ENCODE data around the gene SPSB3.

DNA sequence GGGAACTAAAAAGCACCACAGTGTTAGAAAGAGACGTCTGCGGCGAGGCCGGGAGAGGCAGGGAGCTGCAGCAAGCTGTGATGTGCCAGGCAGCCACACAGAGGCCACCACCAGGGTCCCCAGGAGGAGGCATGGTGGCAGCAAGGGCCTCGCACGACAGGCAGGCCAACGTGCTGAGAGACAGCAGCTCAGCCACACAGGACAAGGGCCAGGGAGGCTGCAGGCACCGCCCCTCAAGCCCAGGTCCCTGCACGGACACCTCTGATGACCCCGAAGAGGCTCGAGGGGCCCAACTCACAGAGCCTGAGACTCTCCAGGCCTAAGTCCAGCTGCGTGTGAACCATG lies 38.5 kb upstream of the SPSB3 start:
- TF ChIP-seq, protein P1, sequence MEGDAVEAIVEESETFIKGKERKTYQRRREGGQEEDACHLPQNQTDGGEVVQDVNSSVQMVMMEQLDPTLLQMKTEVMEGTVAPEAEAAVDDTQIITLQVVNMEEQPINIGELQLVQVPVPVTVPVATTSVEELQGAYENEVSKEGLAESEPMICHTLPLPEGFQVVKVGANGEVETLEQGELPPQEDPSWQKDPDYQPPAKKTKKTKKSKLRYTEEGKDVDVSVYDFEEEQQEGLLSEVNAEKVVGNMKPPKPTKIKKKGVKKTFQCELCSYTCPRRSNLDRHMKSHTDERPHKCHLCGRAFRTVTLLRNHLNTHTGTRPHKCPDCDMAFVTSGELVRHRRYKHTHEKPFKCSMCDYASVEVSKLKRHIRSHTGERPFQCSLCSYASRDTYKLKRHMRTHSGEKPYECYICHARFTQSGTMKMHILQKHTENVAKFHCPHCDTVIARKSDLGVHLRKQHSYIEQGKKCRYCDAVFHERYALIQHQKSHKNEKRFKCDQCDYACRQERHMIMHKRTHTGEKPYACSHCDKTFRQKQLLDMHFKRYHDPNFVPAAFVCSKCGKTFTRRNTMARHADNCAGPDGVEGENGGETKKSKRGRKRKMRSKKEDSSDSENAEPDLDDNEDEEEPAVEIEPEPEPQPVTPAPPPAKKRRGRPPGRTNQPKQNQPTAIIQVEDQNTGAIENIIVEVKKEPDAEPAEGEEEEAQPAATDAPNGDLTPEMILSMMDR (optimal IDR thresholded peaks at IDR 0.05 in 1 of 3, IDR thresholded peaks at IDR 0.05 in 1 of 3, conservative IDR thresholded peaks at IDR 0.05 in 1 of 3; ENCODE audit: extremely low read depth in 1 of 3, insufficient read depth in 2 of 3, low read length in 3 of 3): no peak
- TF ChIP-seq EZH2 (IDR thresholded peaks at IDR 0.05; ENCODE audit: low read length): no peak
